NCI-H774 (cell line): ENCODE data around the gene CYB5B.
"Not testable (repeated sequence)": the region's sequence is repeated elsewhere in the genome, so short reads cannot be mapped to it uniquely, and the experiment has no call there.

ENCODE experiments used
- DNase-seq: peaks from one replicate; lab custom pipeline; 2025; lab: John Stamatoyannopoulos, UW

The CYB5B gene

DNA sequence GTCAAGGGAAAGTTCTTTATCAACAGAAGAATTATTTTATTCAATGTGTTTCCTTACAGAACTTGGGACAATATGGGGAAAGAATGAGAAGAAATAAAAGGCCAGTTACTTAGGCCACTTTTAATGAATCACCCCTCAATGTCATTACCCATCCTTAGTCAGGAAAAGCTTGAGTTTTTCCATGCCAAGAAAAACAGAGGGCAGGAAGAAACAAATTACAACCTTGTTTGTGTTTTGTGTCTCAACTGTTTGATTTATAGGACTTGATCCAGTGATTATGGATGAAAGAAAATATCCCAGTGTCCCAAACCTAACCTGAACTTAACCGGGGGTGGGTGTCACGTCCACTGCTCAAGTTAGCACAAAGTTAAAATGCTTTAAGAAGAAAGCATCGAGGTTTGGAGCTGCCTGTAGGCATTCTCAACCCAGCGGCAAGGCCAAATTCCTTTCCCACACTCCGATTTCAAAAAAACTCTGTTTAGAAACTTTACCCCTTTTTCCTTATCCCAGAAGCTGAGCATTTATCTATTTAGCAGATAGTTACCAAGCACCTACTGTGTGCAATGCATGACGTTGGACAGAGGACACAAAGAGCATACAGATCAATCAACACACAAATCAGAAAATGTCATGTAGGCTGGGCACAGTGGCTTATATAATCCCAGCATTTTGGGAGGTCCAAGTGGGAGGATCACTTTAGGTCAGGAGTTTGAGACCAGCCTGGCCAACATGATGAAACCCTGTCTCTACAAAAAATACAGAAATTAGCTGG is 14.0 kb upstream of the CYB5B start:
- DNase-seq: no peak

DNA sequence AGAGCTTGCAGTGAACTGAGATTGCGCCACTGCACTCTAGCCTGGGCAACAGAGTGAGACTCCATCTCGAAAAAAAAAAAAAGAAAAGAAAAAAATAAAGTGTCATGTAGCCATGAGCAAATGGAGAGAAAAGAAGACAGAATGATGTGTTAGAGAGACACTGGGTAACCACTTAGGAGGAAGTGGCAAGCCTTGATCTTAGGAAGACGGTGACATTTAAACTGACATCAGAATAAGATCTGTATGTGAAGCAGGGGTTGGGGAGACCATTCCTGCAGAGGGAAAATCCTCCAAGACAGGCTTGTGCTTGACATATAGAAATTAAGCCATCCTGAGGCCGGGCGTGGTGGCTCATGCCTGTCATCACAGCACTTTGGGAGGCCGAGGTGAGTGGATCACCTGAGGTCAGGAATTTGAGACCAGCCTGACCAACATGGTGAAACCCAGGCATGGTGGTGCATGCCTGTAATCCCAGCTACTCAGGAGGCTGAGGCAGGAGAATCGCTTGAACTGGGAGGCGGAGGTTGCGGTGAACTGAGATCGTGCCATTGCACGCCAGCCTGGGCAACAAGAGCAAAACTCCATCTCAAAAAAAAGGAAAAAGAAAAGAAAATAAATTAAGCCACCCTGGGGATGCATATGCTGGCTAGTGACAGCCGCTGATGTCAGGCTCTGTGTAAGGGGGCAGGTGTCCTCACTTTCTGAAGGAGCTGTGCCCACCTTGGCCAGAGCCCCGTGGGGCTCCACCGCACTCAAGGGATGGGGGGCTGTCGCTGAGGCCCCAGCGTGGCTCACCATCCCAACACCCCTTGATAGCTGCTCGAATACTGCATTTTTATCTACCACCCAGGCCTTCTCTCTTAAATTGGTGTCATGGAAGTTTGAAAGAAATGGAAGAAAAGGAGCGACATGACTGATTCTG is 13.1 kb upstream of the CYB5B start:
- no peak for DNase-seq

DNA sequence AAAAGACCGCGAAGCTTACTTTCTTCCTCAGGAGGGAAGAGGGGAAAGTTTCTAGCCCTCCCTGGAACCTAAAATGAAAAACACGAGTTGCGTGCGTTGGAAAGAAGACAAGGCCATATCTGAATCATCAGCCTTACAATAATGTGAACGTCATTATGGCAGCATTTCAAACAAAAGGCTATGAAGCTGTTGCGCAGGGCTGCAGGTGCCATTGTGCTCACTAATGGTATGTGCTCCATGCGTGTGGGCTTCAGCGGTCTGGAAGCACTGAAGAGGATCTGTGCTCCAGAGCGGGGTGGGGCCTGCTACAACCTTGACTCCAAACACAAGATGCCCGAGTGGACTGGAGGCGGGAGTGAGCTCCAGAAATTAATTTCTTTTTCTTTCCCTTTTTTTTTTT is 12.1 kb upstream of the CYB5B start:
- no peak for DNase-seq

DNA sequence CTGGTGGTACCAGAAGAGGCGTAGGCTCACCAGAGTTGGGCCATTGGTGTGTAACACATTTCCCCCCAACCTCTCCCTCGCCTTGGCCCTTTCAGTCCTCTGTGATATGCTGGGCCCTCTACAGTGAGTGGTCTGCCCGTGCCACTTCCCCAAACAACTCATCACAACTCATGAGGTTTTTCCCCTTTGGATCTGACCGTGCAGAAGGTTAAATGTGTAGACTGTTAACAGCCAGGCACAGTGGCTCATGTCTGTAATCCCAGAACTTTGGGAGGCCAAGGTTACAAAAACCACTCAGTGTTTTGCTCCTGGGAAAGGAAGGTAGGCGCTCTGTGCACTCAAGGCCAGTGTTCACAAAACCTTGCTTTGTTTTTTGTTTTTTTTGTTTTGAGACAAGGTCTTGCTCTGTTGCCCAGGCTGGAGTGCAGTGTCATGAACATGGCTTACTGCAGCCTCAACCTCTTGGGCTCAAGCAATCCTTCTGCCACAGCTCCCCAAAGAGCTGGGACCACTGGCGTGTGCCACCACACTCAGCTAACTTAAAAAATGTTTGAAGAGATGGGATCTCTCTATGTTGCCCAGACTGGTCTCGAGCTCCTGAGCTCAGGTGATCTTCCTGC is 11.3 kb upstream of the CYB5B start:
- DNase-seq: no peak

DNA sequence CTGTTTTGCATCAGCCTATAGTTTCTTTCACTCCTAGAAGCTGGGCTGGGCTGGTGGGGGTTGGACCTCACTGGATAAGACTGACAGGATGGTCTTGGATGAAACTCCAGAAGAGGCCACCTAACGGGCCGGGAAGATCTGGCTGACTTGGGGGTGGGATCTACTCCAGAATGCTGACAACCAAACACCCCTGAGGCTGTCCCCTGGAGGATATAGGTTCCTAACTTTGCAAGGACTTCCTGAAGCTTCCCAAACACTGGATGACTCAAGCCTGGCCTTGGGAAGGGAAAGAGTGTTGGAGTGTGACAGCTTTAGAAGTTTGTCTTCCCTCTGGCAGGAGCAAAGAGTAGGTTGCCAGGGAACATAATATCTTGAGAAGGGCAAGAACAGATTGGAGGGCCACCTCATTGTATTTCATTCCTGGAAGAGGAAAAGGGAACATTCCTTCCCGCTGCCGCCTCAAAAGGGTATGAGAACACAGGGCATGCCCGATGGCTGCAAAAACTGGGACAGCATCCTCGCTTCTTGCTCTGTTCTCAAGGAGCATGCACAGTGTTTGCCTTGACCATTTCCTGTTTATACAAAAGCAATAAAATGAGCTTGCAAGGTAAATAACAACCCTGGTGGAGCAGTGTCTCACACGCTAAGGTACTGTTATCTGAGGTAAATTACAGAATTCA is 6.8 kb upstream of the CYB5B start:
- no peak for DNase-seq

DNA sequence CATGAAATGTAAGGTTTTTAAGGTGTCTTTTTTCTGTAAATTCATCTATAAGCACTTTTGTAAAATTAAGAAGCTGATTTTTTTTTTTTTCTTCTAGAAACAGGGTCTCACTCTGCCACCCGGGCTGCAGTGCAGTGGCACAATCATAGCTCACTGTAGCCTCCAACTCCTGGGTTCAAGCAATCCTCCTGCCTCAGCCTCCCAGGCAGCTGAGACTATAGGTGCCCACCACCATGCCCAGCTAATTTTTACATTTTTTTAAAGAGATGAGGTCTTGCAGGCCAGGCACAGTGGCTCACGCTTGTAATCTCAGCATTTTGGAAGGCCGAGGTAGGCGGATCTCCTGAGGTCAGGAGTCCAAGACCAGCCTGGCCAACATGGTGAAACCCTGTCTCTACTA is 4.5 kb upstream of the CYB5B start:
- DNase-seq: no peak

DNA sequence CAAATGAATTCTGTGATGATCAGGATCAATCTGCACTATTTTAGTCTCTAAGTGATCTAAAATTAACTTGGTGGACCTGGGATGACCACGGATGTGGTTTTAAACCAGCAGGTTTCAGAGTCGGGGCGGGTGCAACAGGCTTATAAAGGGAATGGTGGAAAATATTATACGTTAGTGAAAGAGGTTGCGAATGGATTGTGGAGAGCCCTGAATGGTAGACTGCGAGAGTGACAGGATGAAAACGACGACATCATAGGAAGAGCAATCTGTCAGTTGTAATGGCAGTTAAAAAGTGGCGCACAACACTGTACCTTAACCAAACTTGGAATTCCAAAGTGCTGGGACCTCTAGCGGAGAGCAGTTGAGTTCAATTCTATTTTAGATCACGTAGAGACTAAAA is 1.2 kb upstream of the CYB5B start:
- DNase-seq: no peak

DNA sequence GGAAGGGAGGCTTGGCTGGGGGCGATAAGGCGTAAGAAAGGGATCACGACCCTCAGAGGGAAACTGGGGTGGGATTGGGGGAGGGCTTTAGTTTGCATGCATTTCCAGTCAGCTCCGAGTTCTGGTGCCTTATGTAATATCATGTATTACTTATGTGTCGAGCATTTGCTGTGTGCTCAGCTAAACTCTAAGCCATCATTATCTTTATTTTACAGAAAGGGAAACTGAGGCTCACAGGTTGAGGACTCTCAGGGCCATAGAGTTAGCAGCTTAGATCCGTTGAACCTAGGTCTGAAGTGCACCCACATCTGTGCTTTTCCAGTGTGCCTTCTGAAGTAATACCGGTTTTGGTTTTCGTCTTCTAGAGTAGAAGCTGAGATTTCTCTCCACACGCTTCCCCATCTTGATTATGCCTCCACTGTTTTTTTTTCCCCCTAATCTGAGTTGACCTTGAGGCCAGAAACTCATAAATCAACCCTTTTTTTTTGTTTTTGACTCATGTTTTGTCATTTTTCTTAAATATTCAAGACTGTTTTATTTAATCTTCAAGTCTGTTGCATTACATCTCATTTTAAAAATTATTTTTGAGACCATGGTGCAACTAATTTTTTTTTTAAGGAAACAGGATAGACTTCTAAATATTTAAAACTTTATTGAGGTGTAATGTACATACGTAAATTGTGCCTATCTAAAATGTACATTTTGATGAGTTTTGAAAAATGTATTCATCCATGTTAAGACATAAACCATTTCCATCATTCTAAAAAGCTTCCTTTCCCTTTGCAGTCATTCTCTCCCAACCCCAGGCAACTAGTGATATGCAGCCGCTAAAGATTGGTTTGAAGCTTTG is 741 bp downstream of the CYB5B start:
- no peak for DNase-seq

DNA sequence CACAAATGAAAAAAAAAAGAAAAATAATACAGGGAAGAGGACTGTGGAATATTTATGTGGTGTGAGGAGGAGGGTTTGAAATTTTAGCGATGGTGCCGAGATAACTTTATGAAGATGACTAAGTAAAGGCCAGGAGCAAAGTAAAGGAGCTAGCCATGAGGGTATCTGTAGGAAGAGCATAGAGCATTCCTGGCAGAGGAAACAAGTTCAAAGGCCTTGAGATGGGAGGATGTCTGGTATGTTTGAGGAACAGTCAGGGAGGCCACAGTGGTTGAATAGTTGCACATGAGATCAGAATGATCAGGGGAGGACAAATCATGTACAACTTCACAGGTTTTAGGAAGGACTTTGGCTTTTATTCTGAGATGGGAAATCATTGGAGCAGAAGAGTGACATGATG is 4.2 kb downstream of the CYB5B start:
- DNase-seq: no peak

DNA sequence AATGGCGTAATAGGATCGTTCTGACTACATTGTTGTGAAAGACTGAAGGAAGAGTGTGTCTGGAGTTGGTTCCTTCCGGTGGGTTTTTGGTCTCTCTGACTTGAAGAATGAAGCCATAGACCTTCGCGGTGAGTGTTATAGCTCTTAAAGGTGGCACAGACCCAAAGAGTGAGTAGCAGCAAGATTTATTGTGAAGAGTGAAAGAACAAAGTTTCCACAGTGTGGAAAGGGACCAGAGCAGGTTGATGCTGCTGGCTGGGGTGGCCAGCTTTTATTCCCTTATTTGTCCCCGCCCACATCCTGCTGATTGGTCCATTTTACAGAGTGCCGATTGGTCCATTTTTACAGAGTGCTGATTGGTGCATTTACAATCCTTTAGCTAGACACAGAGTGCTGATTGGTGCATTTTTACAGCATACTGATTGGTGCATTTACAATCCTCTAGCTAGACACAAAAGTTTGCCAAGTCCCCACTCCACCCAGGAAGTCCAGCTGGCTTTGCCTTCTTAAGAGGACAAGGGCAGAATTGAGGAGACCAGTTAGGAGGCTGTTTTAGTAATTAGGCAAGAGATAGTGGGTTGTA is 4.7 kb downstream of the CYB5B start:
- DNase-seq: not testable (repeated sequence)

DNA sequence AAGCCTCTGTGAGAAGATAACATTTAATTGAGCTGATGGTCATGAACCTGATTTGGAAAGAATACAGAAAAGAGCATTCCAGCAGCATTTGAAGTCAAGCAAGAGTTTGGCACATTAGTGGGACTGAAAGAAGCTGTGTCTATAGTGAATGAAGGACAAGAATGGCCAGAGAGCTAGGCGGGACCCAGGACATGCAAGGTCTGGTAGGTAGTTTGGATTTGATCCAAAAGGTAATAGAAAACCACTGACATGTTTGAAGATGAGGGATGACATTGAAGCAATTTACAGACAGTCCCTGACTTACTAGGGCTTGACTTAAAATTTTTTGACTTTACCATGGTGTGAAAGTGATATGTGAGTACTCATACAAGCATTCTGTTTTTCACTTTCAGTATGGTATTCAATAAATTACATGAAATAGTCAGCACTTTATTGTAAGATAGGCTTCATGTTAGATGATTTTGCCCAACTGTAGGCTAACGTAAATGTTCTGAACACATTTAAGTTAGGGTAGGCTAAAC is 7.6 kb downstream of the CYB5B start:
- no peak for DNase-seq

DNA sequence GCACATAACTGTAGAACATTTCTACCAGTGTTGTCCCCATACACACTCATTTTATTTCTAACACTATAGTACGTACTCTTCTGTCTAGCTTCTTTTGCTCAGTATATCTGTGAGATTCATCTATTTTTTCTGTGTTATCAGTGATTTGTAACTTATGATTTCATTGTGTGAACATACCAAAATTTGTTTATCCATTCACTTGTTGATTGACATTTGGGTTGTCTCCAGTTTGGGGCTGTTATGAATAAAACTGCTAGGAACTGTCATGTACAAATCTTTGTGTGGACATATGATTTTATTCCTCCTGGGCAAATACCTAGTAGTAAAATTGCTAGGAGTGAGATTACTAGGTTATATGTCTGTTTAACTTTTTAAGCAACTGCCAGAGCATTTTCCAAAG is 9.6 kb downstream of the CYB5B start:
- no peak for DNase-seq

DNA sequence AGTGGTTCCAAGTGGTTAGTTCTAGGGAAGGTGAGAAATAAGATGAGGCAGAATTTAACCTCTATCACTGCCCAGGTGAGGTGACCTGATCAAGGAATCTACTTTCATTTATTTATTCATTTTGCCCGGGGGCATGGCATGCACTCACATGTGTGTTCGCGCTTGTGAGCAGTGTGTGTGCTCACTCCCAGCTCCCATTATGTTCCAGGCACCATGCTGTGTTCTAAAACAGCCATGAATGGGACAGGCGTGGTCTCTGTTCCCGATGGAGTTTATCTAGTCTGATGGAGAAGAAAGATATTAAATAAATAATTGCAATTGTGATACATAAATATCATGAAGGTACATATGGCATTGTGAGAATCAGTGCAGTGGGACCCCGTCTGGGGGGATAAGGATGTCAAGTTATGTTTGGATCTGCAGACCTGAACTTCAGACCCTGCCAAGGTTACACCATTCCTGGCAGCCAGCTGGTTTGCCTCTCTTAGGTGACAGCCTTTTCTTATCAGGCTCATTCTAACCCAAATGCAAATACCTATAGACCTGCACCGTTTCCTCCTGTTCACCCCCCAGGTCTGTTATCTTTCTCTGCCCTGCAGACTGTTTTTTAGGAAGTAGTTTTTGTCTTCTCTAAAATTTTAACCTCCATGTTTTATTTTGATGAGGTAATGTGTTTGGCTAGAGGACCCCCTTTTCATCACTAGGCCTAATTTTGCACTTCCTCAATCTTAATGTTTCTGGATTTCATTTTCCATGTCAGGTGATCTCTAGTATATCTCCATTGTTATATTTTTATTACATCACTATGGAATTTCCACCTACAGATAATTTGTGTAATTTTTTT is 11.8 kb downstream of the CYB5B start:
- DNase-seq: no peak

DNA sequence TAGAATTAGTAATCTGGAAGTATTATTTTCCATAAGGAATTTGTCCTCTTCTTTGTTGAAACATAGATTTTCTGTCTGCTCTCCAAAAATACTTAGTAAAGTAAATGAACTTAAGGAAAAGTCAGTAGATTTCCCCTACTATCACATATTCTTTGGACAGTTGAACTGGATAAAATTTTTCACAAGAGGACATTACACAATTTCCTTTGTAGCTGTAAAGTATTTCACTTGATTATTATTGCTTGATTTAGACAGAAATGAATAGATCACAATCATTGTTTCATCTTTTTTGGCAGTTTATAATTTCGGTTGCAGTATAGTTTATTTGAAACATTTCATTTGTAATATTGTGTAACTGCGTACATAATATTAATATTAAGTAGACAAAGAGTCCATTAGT is 12.5 kb downstream of the CYB5B start:
- no peak for DNase-seq

DNA sequence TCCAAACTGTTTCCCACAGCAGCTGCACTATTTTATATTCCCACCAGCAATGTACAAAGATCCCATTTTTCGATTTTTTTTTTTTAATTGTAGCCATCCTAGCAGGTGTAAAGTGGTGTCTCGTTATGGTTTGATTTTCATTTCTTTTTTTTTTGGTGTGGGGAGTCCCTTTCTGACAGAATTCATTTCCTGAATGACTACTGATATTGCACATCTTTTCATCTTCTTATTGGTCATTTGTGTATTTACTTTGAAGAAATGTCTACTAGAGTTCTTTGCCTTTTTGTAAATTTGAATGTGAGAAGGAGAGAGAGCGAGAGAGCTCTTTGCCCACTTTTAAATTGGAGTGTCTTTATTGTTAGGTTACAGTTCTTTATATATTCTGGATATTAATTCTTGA is 14.0 kb downstream of the CYB5B start:
- no peak for DNase-seq

DNA sequence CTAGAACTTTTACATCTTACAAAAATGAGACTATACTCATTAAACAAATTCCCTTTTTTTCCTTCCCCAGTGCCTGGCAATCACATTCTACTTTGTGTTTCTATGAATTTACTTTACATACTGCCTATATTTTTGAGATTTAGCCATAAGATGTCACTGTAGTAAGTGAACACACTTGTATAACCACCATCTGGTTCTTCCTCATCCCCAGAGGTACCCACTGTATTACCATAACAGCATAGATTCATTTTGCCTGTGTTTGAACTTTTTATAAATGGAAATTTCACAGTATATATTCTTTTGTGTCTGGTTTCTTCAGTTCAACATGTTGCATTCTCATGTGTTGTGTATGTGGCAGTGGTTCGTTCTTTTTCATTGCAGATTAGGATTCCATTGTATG is 15.8 kb downstream of the CYB5B start:
- DNase-seq: no peak

DNA sequence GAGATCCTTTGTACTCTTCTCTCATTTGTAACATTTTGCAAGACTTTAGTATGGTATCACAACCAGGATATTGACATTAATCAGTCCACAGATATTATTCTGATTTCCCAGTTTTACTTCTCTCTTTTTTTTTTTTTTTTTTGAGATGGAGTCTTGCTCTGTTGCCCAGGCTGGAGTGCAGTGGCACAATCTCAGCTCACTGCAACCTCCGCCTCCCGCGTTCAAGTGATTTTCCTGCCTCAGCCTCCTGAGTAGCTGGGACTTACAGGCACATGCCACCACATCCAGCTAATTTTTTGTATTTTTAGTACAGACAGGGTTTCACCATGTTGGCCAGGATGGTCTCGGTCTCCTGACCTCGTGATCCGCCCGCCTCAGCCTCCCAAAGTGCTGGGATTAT is 16.6 kb downstream of the CYB5B start:
- DNase-seq: not testable (repeated sequence)

DNA sequence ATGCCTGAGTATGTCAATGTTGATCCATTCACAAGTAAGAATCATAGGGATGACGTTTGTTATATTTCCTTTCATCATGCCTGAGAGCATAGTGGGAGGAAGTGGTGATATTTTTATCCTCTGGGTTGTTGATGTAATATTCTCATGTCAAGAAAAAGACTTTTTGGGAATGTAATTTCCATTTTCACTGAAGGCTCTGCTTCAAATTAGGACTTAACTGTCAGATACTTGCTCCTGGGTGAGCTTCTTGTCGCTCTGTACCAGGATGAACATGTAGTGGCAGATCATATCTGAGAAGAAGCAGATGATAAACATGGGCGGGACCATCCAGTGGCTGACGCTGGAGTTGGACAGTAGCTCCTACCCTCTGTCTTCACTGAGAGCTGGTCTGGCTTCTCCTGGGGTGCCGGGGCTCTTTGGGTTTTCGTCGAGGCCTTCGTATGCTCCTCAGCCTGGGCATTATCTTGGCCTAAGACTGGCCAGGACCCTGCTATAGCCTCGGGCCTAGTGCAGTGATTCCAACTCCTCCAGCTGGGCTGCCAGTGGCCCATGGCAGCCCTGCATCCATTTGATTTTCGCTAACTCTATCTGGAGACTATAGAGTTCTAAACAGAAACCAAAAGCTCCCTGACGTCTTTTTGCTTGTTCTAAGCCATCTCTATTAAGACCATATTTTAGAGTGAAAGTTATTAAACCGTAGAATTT is 19.7 kb downstream of the CYB5B start:
- DNase-seq: no peak

DNA sequence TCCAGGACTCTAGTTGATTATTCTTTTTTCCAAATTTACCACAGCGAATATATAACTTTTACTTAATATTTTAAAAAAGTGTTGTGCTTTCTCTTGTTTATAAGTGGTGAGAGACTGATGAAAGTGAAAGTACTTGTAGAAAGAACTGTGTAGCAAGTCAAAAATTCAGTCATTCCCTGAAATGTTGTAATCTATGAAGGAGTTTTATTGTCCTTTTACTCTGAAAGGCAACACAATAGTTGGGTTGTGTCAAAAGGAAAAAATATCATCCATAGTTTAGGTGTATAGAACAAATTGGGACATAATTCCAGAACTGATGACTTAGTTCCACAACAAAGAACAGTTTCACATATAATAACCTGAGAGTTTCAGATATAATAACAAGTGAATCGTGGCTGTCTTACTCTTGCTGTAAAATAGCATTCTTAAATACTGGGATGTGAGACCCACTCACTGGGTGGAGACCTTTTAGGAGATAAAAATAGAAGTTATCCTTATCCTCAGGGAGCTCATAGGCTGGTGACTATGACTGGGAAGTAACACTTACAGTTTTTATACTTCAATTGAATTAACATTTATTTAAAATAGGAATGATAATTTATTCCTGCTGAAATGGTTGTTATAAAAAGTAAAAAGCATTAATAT is 20.6 kb downstream of the CYB5B start:
- no peak for DNase-seq
